A549 (cell line): ENCODE measurements around the gene G2E3. TPM values are rescaled to one million over a fixed set of nuclear protein-coding genes. Genes with fewer than 3 reads are reported as not detected.
"Not testable (repeated sequence)": the region's sequence is repeated elsewhere in the genome, so short reads cannot be mapped to it uniquely, and the experiment has no call there.

Experiments used
- ATAC-seq, 2 experiments: fragments of 200-7000 bp in 1 of 2; fragments of >200 bp in 1 of 2; cut with Nextera tagmentation in 1 of 2; cut with Tn5 transposase in 1 of 2; 3 replicates each; pipeline versions ENCODE4 v1.8.0 to v1.9.1; 2018 to 2020; ENCODE audit warnings: mild to moderate bottlenecking in 1 of 2, moderate library complexity in 1 of 2
- CTCF ChIA-PET: fragments of 300-600 bp; sonication (Branson Sonifier 250); formaldehyde crosslinking; extraction: SDS; loops from one replicate; lab custom pipeline; 2021; ENCODE audit warnings: antibody characterized with exemption, inconsistent platforms; lab: Yijun Ruan, JAX
- POLR2A ChIA-PET: fragments of 350-600 bp; formaldehyde crosslinking; extraction: SDS; loops from one replicate; lab custom pipeline; 2021; ENCODE audit warnings: antibody characterized with exemption, inconsistent platforms; lab: Yijun Ruan, JAX
- DNase-seq, 2 experiments: peaks; one replicate each; pipeline versions ENCODE4 v3.0.0 to v3.0.0-alpha.2; 2011 to 2016; ENCODE audit warnings: low read depth in 1 of 2, low spot score in 1 of 2
- FAIRE-seq: peaks from 2 replicates; lab custom pipeline; 2011; peaks lifted over from hg19 to GRCh38; lab: Jason Lieb, UNC
- H3K27ac ChIP-seq, 2 experiments: fragments of >200 bp; sonication (Bioruptor Twin); formaldehyde crosslinking; 3 replicates each; pipeline ENCODE4 v1.5.1; 2016 to 2017
- H3K4me1 ChIP-seq: fragments of >200 bp; sonication (Bioruptor Twin); formaldehyde crosslinking; 3 replicates; pipeline ENCODE4 v1.6.1; 2016
- H3K4me2 ChIP-seq: fragments of >200 bp; sonication (Bioruptor Twin); formaldehyde crosslinking; 3 replicates; pipeline ENCODE4 v1.6.1; 2016
- H3K4me3 ChIP-seq: fragments of >200 bp; sonication (Bioruptor Twin); formaldehyde crosslinking; 3 replicates; pipeline ENCODE4 v1.5.1; 2016
- H3K9me3 ChIP-seq: fragments of >200 bp; sonication (Bioruptor Twin); formaldehyde crosslinking; 3 replicates; pipeline ENCODE4 v1.6.1; 2016
- CHD2 ChIP-seq: fragments of 150-350 bp; IDR thresholded peaks from 2 replicates; pipeline ENCODE4 v1.6.1; 2014; ENCODE audit warnings: low read length; ENCODE audit not compliant: partially characterized antibody
- FOXS1 ChIP-seq: fragments of 250-450 bp; sonication (Bioruptor Pico); IDR thresholded peaks from 2 replicates; pipeline ENCODE4 v1.5.0; 2020; ENCODE audit warnings: mild to moderate bottlenecking, moderate library complexity
- HOXB5 ChIP-seq: fragments of 250-450 bp; sonication (Bioruptor Pico); IDR thresholded peaks from 2 replicates; pipeline ENCODE4 v1.5.0; 2020; ENCODE audit warnings: mild to moderate bottlenecking, moderate library complexity
- MAX ChIP-seq: IDR thresholded peaks from 2 replicates; pipeline ENCODE4 v1.6.1; 2012
- NPAS2 ChIP-seq: fragments of 250-450 bp; sonication (Bioruptor Pico); IDR thresholded peaks from 2 replicates; pipeline ENCODE4 v1.8.0; 2022; ENCODE audit warnings: mild to moderate bottlenecking, moderate library complexity, borderline replicate concordance
- PHF8 ChIP-seq: fragments of 200-600 bp; sonication (generic); IDR thresholded peaks from 2 replicates; pipeline ENCODE4 v1.6.1; 2016; ENCODE audit warnings: low read depth, mild to moderate bottlenecking, antibody characterized with exemption, moderate library complexity, borderline replicate concordance
- POLR2A ChIP-seq: IDR thresholded peaks from 2 replicates; pipeline ENCODE4 v1.6.1; 2012; ENCODE audit warnings: mild to moderate bottlenecking, low read length
- POLR2AphosphoS2 ChIP-seq: conservative IDR thresholded peaks from 2 replicates; pipeline ENCODE4 v1.6.1; 2012; ENCODE audit warnings: low read length, improper control_type of control experiment, inconsistent platforms
- REST ChIP-seq: fragments of 200-600 bp; sonication (generic); IDR thresholded peaks from 2 replicates; pipeline ENCODE4 v1.6.1; 2016; ENCODE audit warnings: antibody characterized with exemption, mild to moderate bottlenecking, moderate library complexity
- SREBF2 ChIP-seq: fragments of 450-650 bp; IDR thresholded peaks from 2 replicates; pipeline ENCODE4 v1.6.1; 2014; ENCODE audit warnings: mild to moderate bottlenecking, moderate library complexity
- ZC3H11A ChIP-seq: fragments of 450-650 bp; IDR thresholded peaks from 2 replicates; pipeline ENCODE4 v1.6.1; 2014; ENCODE audit warnings: antibody characterized with exemption, mild to moderate bottlenecking
- WGBS: methylation state at CpG from one replicate; pipeline ENCODE4 v1.1.6; 2017; ENCODE audit errors: missing lambda C conversion rate; 5-methylcytosine and 5-hydroxymethylcytosine counted together
- polyA plus RNA-seq, 4 experiments: library from polyadenylated mRNA; depleted of rRNA in 3 of 4; stranded (reverse); fragments of >200 nt; fragmentation: RNase III in 1 of 4; extraction: RNeasy Plus Mini Kit Qiagen cat#74134 plus additional on column Dnase treatment in 1 of 4; gene quantifications; 2 replicates in 3 of 4; 3 replicates in 1 of 4; pipeline ENCODE4 v1.2.3, GENCODE V29; 2011 to 2017
- TF ChIP-seq, protein P1 (sequence below): fragments of >200 bp; sonication (Bioruptor Twin); formaldehyde crosslinking; IDR thresholded peaks from 3 replicates; pipeline ENCODE4 v1.5.1; 2016
- TF ChIP-seq, protein P2 (sequence below): fragments of >200 bp; sonication (Bioruptor Twin); formaldehyde crosslinking; IDR thresholded peaks from 2 replicates; pipeline ENCODE4 v1.6.1; 2016

The G2E3 gene
- polyA plus RNA-seq, 2 of the 4 experiments (the other 2 are of a cell fraction): 18.2 to 27.9 TPM

GRCh38 chr14:30573966-30574365 lies 15.0 kb downstream of the G2E3 start:
- peaks cover 41% of the 10 kb centered on the region for H3K4me1 ChIP-seq
- no peak overlapping the region for H3K4me2 ChIP-seq
- ChIA-PET POLR2A (no interaction called here), CTCF (interaction anchor here (0.6 kb wide), 1 partner anchor 10 kb away, joined by 3 read pairs; no protein-coding TSS in a partner anchor)
- WGBS: 93% methylated on average over 2 of the region's 2 CpGs
- FAIRE-seq: no peak
- H3K27ac ChIP-seq: no peak overlapping the region
- TF ChIP-seq ZC3H11A (no peak), FOXS1 (CRISPR knock-in tag) (no peak), PHF8 (no peak), SREBF2 (no peak), POLR2A (no peak), MAX (no peak), REST (no peak), CHD2 (no peak), HOXB5 (no peak), NPAS2 (CRISPR knock-in tag) (no peak), POLR2AphosphoS2 (no peak)
- TF ChIP-seq, protein P1, sequence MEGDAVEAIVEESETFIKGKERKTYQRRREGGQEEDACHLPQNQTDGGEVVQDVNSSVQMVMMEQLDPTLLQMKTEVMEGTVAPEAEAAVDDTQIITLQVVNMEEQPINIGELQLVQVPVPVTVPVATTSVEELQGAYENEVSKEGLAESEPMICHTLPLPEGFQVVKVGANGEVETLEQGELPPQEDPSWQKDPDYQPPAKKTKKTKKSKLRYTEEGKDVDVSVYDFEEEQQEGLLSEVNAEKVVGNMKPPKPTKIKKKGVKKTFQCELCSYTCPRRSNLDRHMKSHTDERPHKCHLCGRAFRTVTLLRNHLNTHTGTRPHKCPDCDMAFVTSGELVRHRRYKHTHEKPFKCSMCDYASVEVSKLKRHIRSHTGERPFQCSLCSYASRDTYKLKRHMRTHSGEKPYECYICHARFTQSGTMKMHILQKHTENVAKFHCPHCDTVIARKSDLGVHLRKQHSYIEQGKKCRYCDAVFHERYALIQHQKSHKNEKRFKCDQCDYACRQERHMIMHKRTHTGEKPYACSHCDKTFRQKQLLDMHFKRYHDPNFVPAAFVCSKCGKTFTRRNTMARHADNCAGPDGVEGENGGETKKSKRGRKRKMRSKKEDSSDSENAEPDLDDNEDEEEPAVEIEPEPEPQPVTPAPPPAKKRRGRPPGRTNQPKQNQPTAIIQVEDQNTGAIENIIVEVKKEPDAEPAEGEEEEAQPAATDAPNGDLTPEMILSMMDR: no peak
- TF ChIP-seq, protein P2, sequence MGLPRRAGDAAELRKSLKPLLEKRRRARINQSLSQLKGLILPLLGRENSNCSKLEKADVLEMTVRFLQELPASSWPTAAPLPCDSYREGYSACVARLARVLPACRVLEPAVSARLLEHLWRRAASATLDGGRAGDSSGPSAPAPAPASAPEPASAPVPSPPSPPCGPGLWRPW: no peak
- no peak for DNase-seq
- no peaks in the 10 kb centered on the region for H3K9me3 ChIP-seq
- ATAC-seq: no peak
- H3K4me3 ChIP-seq: no peak overlapping the region

DNA sequence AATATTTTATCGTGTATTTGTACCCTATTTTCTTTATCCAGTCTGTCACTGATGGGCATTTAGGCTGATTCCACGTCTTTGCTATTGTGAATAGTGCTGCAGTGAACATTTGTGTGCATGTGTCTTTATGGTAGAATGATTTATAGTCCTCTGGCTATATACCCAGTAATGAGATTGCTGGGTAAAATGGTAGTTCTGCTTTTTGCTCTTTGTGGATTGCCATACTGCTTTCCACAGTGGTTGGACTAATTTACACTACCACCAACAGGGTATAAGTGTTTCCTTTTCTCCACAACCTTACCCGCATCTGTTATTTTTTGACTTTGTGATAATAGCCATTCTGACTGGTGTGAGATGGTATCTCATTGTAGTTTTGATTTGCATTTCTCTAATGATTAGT lies 15.8 kb downstream of the G2E3 start:
- CTCF ChIA-PET, POLR2A ChIA-PET, H3K4me3 ChIP-seq, DNase-seq, FAIRE-seq, H3K27ac ChIP-seq, ATAC-seq, H3K4me2 ChIP-seq, H3K9me3 ChIP-seq: not testable (repeated sequence)
- WGBS: 91% methylated on average over 3 of the region's 3 CpGs
- peaks cover 33% of the 10 kb centered on the region for H3K4me1 ChIP-seq

- CTCF ChIA-PET: interaction anchor here (1.0 kb wide), 1 partner anchor 14 kb away, joined by 4 read pairs; no protein-coding TSS in a partner anchor
- H3K4me2 ChIP-seq, FAIRE-seq, DNase-seq, POLR2A ChIA-PET, ATAC-seq, H3K9me3 ChIP-seq, H3K27ac ChIP-seq, H3K4me3 ChIP-seq: not testable (repeated sequence)
- 96% methylated on average over 1 of the region's 1 CpG for WGBS
- peaks cover 19% of the 10 kb centered on the region for H3K4me1 ChIP-seq
These were observed 17.4 kb downstream of the G2E3 start for GRCh38 chr14:30576333-30576732.
